ENCODE results near the gene CPED1.

Gene CPED1

GRCh38 chr7:121038717-121039509, 50.4 kb downstream of the CPED1 start:
- Histone ChIP-seq H3K4me3 (ENCODE audit: low read length) (no peak overlapping the region), H3K36me3 (ENCODE audit: insufficient read depth, low read depth, low read length) (no peaks in the 10 kb centered on the region), H3K9me3 (ENCODE audit: insufficient read depth, low read depth, low read length) (no peaks in the 10 kb centered on the region), H3K4me1 (ENCODE audit: insufficient read depth, low read length) (no peaks in the 10 kb centered on the region; the same call in 1 of the 2 replicates), H3K27ac (ENCODE audit: low read length) (no peak overlapping the region), H3K9ac (ENCODE audit: low read depth, low read length) (no peak overlapping the region), H3K27me3 (ENCODE audit: insufficient read depth, low read length) (no peaks in the 10 kb centered on the region)

GRCh38 chr7:121039510-121039822, 51.0 kb downstream of the CPED1 start:
- no peak overlapping the region for H3K4me3 ChIP-seq (ENCODE audit: low read length)
- no peaks in the 10 kb centered on the region for H3K36me3 ChIP-seq (ENCODE audit: insufficient read depth, low read depth, low read length)
- no peaks in the 10 kb centered on the region for H3K27me3 ChIP-seq (ENCODE audit: insufficient read depth, low read length)
- H3K4me1 ChIP-seq (ENCODE audit: insufficient read depth, low read length): no peaks in the 10 kb centered on the region; the same call in 1 of the 2 replicates
- H3K27ac ChIP-seq (ENCODE audit: low read length): no peak overlapping the region
- H3K9me3 ChIP-seq (ENCODE audit: insufficient read depth, low read depth, low read length): no peaks in the 10 kb centered on the region
- H3K9ac ChIP-seq (ENCODE audit: low read depth, low read length): no peak overlapping the region

DNA sequence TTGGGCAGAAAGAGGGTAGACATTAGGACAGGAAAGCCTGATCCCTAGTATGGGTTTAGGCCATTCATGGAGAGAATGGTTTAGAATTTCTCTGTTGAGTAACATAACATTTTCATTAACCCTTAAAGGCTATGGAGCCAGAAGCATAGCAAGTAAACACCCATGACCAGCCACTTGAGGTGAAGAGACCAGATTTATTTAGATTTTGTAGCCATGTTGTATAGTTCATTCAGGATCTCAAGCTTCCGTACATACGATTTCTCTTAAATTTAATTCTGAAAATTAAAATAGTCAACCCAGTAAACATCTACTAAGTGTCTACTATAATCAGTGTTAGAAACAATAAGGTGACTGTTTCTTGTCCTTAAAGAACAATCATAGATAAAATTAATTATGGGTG, 51.5 kb downstream of the CPED1 start:
- no peak overlapping the region for H3K27ac ChIP-seq (ENCODE audit: low read length)
- no peaks in the 10 kb centered on the region for H3K27me3 ChIP-seq (ENCODE audit: insufficient read depth, low read length)
- H3K9ac ChIP-seq (ENCODE audit: low read depth, low read length): no peak overlapping the region
- no peak overlapping the region for H3K4me3 ChIP-seq (ENCODE audit: low read length)
- H3K4me1 ChIP-seq (ENCODE audit: insufficient read depth, low read length): no peaks in the 10 kb centered on the region; the same call in 1 of the 2 replicates
- H3K9me3 ChIP-seq (ENCODE audit: insufficient read depth, low read depth, low read length): no peaks in the 10 kb centered on the region
- no peaks in the 10 kb centered on the region for H3K36me3 ChIP-seq (ENCODE audit: insufficient read depth, low read depth, low read length)

GRCh38 chr7:121041516-121042148, 53.1 kb downstream of the CPED1 start:
- Histone ChIP-seq H3K27me3 (ENCODE audit: insufficient read depth, low read length) (no peaks in the 10 kb centered on the region), H3K4me1 (ENCODE audit: insufficient read depth, low read length) (no peaks in the 10 kb centered on the region; the same call in 1 of the 2 replicates), H3K27ac (ENCODE audit: low read length) (no peak overlapping the region), H3K36me3 (ENCODE audit: insufficient read depth, low read depth, low read length) (no peaks in the 10 kb centered on the region), H3K4me3 (ENCODE audit: low read length) (no peak overlapping the region), H3K9me3 (ENCODE audit: insufficient read depth, low read depth, low read length) (no peaks in the 10 kb centered on the region), H3K9ac (ENCODE audit: low read depth, low read length) (no peak overlapping the region)

DNA sequence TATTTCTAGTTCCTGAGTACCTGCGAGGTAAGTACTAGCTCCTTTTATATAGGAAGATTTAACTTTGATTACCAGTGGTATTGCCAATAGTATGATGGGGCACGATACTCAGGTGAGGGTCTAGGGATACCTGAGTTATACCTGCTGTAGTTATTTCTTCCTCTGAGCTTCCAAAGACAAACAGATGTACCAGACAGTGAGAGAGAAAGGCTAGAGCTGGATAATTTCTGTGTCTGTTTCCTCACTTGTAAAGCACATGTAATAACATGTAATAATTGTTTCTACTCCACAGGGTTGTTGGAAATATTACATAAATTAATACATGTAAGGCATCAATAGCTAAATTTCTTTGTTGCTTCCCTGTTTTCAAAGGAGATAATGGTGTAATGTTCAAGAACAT, 53.7 kb downstream of the CPED1 start:
- no peak overlapping the region for H3K27ac ChIP-seq (ENCODE audit: low read length)
- H3K27me3 ChIP-seq (ENCODE audit: insufficient read depth, low read length): no peaks in the 10 kb centered on the region
- no peak overlapping the region for H3K9ac ChIP-seq (ENCODE audit: low read depth, low read length)
- H3K4me3 ChIP-seq (ENCODE audit: low read length): no peak overlapping the region
- H3K36me3 ChIP-seq (ENCODE audit: insufficient read depth, low read depth, low read length): no peaks in the 10 kb centered on the region
- H3K9me3 ChIP-seq (ENCODE audit: insufficient read depth, low read depth, low read length): no peaks in the 10 kb centered on the region
- H3K4me1 ChIP-seq (ENCODE audit: insufficient read depth, low read length): no peaks in the 10 kb centered on the region; the same call in 1 of the 2 replicates

DNA sequence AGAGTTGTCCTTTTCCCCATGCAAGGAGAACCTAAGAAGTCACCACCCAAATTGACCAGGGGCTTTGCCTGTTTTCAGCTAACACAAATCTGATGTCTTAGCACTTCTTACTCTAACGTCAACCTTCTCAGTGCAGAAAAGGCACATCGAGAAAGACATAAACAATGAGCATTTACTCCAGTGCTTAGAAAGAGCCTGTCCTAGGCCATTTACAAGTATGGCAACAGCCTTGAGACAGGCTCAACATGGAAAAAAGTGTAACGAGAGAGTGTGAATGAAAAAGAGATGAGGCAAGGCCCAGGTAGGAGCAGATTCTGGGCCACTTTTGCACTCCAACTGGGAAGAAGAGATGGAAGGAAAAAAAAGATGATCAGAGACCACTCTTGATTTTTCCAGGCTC, 54.4 kb downstream of the CPED1 start:
- Histone ChIP-seq H3K4me1 (ENCODE audit: insufficient read depth, low read length) (no peaks in the 10 kb centered on the region; the same call in 1 of the 2 replicates), H3K27me3 (ENCODE audit: insufficient read depth, low read length) (no peaks in the 10 kb centered on the region), H3K4me3 (ENCODE audit: low read length) (no peak overlapping the region), H3K9ac (ENCODE audit: low read depth, low read length) (no peak overlapping the region), H3K27ac (ENCODE audit: low read length) (no peak overlapping the region), H3K9me3 (ENCODE audit: insufficient read depth, low read depth, low read length) (no peaks in the 10 kb centered on the region), H3K36me3 (ENCODE audit: insufficient read depth, low read depth, low read length) (no peaks in the 10 kb centered on the region)

DNA sequence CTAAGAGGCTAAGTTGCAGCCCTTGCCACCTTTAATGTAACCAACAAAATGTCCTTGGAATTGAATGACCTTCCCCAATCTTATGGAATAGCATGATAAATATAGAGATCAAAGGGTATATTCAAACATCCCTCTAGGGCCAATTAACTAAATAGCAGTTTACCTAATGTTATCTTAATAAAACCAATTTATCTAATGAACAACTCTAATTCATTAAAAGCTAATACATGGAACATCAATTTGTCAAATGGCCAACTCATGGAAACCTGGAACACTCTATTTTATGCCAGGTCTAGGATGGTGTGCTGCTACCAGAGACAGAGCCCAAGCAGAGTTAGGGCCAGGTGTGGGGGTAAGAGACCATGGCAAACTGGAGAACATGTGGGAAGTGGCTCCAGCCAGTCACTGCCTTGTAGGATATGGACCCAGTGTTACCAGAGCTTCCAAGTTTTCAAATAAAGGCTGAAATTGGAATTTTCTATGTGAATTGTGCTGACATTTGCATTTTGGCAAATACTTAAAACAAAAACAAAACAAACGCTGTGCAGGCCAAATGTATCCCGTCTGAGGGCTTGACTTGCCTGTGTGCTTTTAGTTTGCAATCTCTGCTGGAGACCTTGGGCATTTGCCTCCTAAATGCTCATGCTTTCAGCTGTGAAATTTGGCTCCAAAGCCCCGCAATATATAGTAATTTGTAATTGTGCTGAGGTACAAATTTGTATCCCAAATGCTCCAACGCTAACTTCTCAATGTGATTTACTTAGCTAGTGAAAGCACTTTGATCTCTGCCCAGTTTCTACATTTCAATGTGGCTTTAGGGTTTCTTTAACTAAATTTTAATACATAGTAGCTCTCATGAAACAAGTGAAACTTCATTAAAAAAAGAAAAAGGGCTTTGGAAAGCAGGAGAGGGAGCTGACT, 55.1 kb downstream of the CPED1 start:
- Histone ChIP-seq H3K9me3 (ENCODE audit: insufficient read depth, low read depth, low read length) (no peaks in the 10 kb centered on the region), H3K27ac (ENCODE audit: low read length) (no peak overlapping the region), H3K9ac (ENCODE audit: low read depth, low read length) (no peak overlapping the region), H3K4me1 (ENCODE audit: insufficient read depth, low read length) (no peaks in the 10 kb centered on the region; the same call in 1 of the 2 replicates), H3K27me3 (ENCODE audit: insufficient read depth, low read length) (no peaks in the 10 kb centered on the region), H3K36me3 (ENCODE audit: insufficient read depth, low read depth, low read length) (no peaks in the 10 kb centered on the region), H3K4me3 (ENCODE audit: low read length) (no peak overlapping the region)

DNA sequence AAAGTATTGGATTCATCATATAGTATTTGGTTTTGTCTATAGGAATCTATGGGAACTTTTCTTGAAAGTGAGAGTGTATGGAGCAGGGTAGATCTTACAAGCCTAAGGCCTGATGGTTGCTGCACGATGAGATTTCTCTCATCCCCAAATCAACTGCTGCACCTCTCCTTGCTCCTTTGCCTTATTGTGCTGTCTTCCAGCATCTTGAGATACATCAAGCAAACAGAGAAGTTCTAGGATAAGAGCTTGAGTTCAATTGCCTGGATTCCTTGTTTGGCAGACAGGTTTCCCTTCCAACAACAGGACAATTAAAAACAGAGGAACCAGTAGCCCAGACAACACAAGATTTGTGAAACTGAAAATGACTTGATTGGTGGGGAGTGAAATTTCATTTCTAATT, 56.6 kb downstream of the CPED1 start:
- Histone ChIP-seq H3K4me1 (ENCODE audit: insufficient read depth, low read length) (peaks cover 4% of the 10 kb centered on the region; the same call in 1 of the 2 replicates), H3K27me3 (ENCODE audit: insufficient read depth, low read length) (no peaks in the 10 kb centered on the region), H3K4me3 (ENCODE audit: low read length) (no peak overlapping the region), H3K27ac (ENCODE audit: low read length) (no peak overlapping the region), H3K36me3 (ENCODE audit: insufficient read depth, low read depth, low read length) (no peaks in the 10 kb centered on the region), H3K9me3 (ENCODE audit: insufficient read depth, low read depth, low read length) (no peaks in the 10 kb centered on the region), H3K9ac (ENCODE audit: low read depth, low read length) (no peak overlapping the region)

GRCh38 chr7:121046009-121046408, 57.5 kb downstream of the CPED1 start:
- Histone ChIP-seq H3K4me1 (ENCODE audit: insufficient read depth, low read length) (peaks cover 6% of the 10 kb centered on the region; the same call in 1 of the 2 replicates), H3K36me3 (ENCODE audit: insufficient read depth, low read depth, low read length) (no peaks in the 10 kb centered on the region), H3K9ac (ENCODE audit: low read depth, low read length) (no peak overlapping the region), H3K9me3 (ENCODE audit: insufficient read depth, low read depth, low read length) (no peaks in the 10 kb centered on the region), H3K4me3 (ENCODE audit: low read length) (no peak overlapping the region), H3K27ac (ENCODE audit: low read length) (no peak overlapping the region), H3K27me3 (ENCODE audit: insufficient read depth, low read length) (no peaks in the 10 kb centered on the region)

DNA sequence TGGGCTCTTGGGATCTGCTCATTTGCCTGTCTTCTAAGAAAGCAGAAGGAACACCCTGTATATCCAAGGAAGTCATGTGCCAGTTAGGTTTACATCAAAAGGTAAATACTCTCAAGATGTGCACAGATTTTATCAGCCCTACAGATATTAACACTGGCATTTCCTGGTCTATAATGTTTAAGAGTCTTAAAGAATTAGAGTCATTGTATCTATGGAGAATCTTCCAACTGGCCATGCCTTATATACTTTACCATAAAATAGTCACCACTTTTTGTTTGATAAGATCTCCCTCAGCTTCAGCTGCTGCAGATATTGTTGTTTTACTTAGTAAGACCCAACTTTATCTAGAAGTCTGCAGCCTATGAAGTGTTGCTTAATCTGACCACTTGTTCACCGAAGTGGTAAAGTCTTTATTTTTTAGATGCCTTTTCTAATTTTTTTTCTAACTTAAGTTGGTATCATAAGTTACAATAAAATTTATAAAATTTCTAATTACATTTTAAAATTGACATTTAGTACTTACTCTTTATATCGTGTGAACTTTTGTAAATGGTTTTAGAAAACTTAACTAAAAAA, 58.5 kb downstream of the CPED1 start:
- H3K4me3 ChIP-seq (ENCODE audit: low read length): no peak overlapping the region
- no peaks in the 10 kb centered on the region for H3K9me3 ChIP-seq (ENCODE audit: insufficient read depth, low read depth, low read length)
- no peaks in the 10 kb centered on the region for H3K36me3 ChIP-seq (ENCODE audit: insufficient read depth, low read depth, low read length)
- no peak overlapping the region for H3K27ac ChIP-seq (ENCODE audit: low read length)
- no peaks in the 10 kb centered on the region for H3K27me3 ChIP-seq (ENCODE audit: insufficient read depth, low read length)
- H3K4me1 ChIP-seq (ENCODE audit: insufficient read depth, low read length): peaks cover 6% of the 10 kb centered on the region; the same call in 1 of the 2 replicates
- H3K9ac ChIP-seq (ENCODE audit: low read depth, low read length): no peak overlapping the region

- peaks cover 6% of the 10 kb centered on the region; the same call in 1 of the 2 replicates for H3K4me1 ChIP-seq (ENCODE audit: insufficient read depth, low read length)
- H3K36me3 ChIP-seq (ENCODE audit: insufficient read depth, low read depth, low read length): no peaks in the 10 kb centered on the region
- H3K27ac ChIP-seq (ENCODE audit: low read length): no peak overlapping the region
- H3K4me3 ChIP-seq (ENCODE audit: low read length): no peak overlapping the region
- H3K27me3 ChIP-seq (ENCODE audit: insufficient read depth, low read length): no peaks in the 10 kb centered on the region
- H3K9ac ChIP-seq (ENCODE audit: low read depth, low read length): no peak overlapping the region
- H3K9me3 ChIP-seq (ENCODE audit: insufficient read depth, low read depth, low read length): no peaks in the 10 kb centered on the region
These were observed 59.7 kb downstream of the CPED1 start for GRCh38 chr7:121048195-121048594.
